ENCODE results near the gene CBY1. TPM values are rescaled to one million over a fixed set of nuclear protein-coding genes. Genes with fewer than 3 reads are reported as not detected.
A peak's percentile ranks its signal among the peaks of the same experiment; 100 is the strongest.

Gene CBY1
- total and polyA plus RNA-seq, 10 of the 15 experiments (the other 5 are each of a cell fraction or from before 2014, with no cell fraction given), result 7.3 to 18.6 (median 11.9) TPM

- TF ChIP-seq LARP7 (IDR thresholded peaks at IDR 0.05), result no peak
- TF ChIP-seq, protein P1, sequence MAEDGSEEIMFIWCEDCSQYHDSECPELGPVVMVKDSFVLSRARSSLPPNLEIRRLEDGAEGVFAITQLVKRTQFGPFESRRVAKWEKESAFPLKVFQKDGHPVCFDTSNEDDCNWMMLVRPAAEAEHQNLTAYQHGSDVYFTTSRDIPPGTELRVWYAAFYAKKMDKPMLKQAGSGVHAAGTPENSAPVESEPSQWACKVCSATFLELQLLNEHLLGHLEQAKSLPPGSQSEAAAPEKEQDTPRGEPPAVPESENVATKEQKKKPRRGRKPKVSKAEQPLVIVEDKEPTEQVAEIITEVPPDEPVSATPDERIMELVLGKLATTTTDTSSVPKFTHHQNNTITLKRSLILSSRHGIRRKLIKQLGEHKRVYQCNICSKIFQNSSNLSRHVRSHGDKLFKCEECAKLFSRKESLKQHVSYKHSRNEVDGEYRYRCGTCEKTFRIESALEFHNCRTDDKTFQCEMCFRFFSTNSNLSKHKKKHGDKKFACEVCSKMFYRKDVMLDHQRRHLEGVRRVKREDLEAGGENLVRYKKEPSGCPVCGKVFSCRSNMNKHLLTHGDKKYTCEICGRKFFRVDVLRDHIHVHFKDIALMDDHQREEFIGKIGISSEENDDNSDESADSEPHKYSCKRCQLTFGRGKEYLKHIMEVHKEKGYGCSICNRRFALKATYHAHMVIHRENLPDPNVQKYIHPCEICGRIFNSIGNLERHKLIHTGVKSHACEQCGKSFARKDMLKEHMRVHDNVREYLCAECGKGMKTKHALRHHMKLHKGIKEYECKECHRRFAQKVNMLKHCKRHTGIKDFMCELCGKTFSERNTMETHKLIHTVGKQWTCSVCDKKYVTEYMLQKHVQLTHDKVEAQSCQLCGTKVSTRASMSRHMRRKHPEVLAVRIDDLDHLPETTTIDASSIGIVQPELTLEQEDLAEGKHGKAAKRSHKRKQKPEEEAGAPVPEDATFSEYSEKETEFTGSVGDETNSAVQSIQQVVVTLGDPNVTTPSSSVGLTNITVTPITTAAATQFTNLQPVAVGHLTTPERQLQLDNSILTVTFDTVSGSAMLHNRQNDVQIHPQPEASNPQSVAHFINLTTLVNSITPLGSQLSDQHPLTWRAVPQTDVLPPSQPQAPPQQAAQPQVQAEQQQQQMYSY (CRISPR knock-in tag; IDR thresholded peaks at IDR 0.05), result no peak
- TF ChIP-seq RCOR1 (conservative IDR thresholded peaks at IDR 0.05; ENCODE audit: low read depth, low read length), result 0 out of 2 replicates have a peak, but pooled peaks have one; percentile 18
- TF ChIP-seq SP1 (IDR thresholded peaks at IDR 0.05; ENCODE audit: low read depth, low read length), result no peak
- TF ChIP-seq CBFB (IDR thresholded peaks at IDR 0.05; ENCODE audit: low read depth), result no peak
- no peak for TF ChIP-seq CBX5 (IDR thresholded peaks at IDR 0.05; ENCODE audit: low read depth)
- TF ChIP-seq CTCF (IDR thresholded peaks at IDR 0.05 in 2 of 3, conservative IDR thresholded peaks at IDR 0.05 in 1 of 3; ENCODE audit: control insufficient read depth in 2 of 3, extremely low read depth in 1 of 3, insufficient read depth in 1 of 3, low read depth in 3 of 3, low read length in 3 of 3), result no peak
- TF ChIP-seq SRF (IDR thresholded peaks at IDR 0.05; ENCODE audit: low read depth in 2 of 2, low read length in 2 of 2), result no peak
- no peak for TF ChIP-seq ESRRA (IDR thresholded peaks at IDR 0.05; ENCODE audit: low read length)
- TF ChIP-seq RB1 (IDR thresholded peaks at IDR 0.05; ENCODE audit: borderline replicate concordance), result peak; percentile 85; the same call in 1 of the 2 replicates
- no peak for TF ChIP-seq HDGF (IDR thresholded peaks at IDR 0.05)
- no peak for TF ChIP-seq YBX1 (IDR thresholded peaks at IDR 0.05)
- TF ChIP-seq IRF4 (IDR thresholded peaks at IDR 0.05; ENCODE audit: low read depth, low read length), result no peak
- TF ChIP-seq, protein P2, sequence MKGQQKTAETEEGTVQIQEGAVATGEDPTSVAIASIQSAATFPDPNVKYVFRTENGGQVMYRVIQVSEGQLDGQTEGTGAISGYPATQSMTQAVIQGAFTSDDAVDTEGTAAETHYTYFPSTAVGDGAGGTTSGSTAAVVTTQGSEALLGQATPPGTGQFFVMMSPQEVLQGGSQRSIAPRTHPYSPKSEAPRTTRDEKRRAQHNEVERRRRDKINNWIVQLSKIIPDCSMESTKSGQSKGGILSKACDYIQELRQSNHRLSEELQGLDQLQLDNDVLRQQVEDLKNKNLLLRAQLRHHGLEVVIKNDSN (IDR thresholded peaks at IDR 0.05; ENCODE audit: borderline replicate concordance, extremely low read length, insufficient read depth, low read depth, low read length), result no peak
- TF ChIP-seq CEBPB (IDR thresholded peaks at IDR 0.05; ENCODE audit: borderline replicate concordance in 1 of 2, low read depth in 2 of 2, low read length in 2 of 2), result no peak
- TF ChIP-seq NKRF (conservative IDR thresholded peaks at IDR 0.05), result peak; percentile 60
- TF ChIP-seq CHD1 (IDR thresholded peaks at IDR 0.05; ENCODE audit: low read depth, low read length), result peak; percentile 58; the same call in 1 of the 2 replicates
These were observed 43.9 kb downstream of the CBY1 start (continued) for GRCh38 chr22:38700270-38700788.
